ENCODE results near the gene RNLS.

The RNLS gene

DNA sequence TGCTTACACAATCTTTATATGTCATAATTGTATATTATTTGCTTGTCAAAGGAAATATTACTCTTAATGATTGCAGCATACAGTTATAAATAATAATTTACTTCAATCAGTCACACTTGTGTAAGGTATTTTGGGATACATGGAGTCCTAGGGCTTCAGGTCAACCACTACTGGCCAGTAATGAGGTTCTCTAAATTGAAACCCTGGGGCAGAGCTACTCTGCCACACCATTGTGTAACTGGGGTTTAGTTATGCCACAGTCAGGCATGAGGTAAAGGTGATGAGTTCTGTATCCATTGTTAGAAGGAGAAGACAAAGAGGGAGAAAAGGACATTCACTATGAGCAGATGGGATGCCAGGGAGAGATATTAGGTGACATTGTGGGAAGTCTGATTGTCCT is 117.4 kb downstream of the RNLS start:
- no peak for TF ChIP-seq ZFP3 (CRISPR knock-in tag; IDR thresholded peaks at IDR 0.05)
- no peak for TF ChIP-seq ZNF565 (CRISPR knock-in tag; conservative IDR thresholded peaks at IDR 0.05; ENCODE audit: low read depth)
- no peak for TF ChIP-seq OSR1 (CRISPR knock-in tag; IDR thresholded peaks at IDR 0.05)
- TF ChIP-seq, protein P1, sequence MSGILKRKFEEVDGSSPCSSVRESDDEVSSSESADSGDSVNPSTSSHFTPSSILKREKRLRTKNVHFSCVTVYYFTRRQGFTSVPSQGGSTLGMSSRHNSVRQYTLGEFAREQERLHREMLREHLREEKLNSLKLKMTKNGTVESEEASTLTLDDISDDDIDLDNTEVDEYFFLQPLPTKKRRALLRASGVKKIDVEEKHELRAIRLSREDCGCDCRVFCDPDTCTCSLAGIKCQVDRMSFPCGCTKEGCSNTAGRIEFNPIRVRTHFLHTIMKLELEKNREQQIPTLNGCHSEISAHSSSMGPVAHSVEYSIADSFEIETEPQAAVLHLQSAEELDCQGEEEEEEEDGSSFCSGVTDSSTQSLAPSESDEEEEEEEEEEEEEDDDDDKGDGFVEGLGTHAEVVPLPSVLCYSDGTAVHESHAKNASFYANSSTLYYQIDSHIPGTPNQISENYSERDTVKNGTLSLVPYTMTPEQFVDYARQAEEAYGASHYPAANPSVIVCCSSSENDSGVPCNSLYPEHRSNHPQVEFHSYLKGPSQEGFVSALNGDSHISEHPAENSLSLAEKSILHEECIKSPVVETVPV (CRISPR knock-in tag; IDR thresholded peaks at IDR 0.05): no peak
- TF ChIP-seq BACH2 (CRISPR knock-in tag; IDR thresholded peaks at IDR 0.05; ENCODE audit: borderline replicate concordance): no peak
- TF ChIP-seq CREB5 (CRISPR knock-in tag; IDR thresholded peaks at IDR 0.05; ENCODE audit: low read depth): no peak
- TF ChIP-seq ZNF70 (CRISPR knock-in tag; IDR thresholded peaks at IDR 0.05): no peak
- TF ChIP-seq CSDC2 (CRISPR knock-in tag; IDR thresholded peaks at IDR 0.05): no peak
- TF ChIP-seq ZNF8 (CRISPR knock-in tag; IDR thresholded peaks at IDR 0.05): no peak
- no peak for TF ChIP-seq ESRRG (CRISPR knock-in tag; IDR thresholded peaks at IDR 0.05)
- no peak for TF ChIP-seq ZFP30 (CRISPR knock-in tag; IDR thresholded peaks at IDR 0.05)
- TF ChIP-seq SNAI2 (CRISPR knock-in tag; IDR thresholded peaks at IDR 0.05): no peak
- no peak for ATAC-seq

DNA sequence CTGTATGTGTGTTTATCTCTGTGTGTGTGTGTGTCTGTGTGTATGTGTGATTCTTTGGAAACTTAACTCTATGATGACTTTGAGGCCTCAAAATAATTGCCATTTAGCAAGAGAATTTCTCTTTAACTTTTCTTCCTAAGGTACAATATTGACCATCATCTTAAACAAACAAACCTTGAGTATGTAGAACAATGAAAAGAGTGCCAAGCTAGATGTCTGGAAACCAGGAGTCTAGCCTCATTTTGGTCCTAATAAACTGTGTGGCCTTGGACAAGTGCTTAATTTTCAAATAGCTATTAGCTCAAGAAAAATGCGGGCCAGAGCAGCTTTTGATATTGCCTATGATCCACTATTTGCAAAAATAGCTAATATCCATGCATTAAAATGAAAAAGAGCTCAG is 119.3 kb downstream of the RNLS start:
- TF ChIP-seq TCF4 (CRISPR knock-in tag; IDR thresholded peaks at IDR 0.05; ENCODE audit: borderline replicate concordance): no peak
- no peak for TF ChIP-seq BACH2 (CRISPR knock-in tag; IDR thresholded peaks at IDR 0.05; ENCODE audit: borderline replicate concordance)
- no peak for TF ChIP-seq ZFP3 (CRISPR knock-in tag; IDR thresholded peaks at IDR 0.05)
- TF ChIP-seq ZFP30 (CRISPR knock-in tag; IDR thresholded peaks at IDR 0.05): no peak
- no peak for TF ChIP-seq TOX (CRISPR knock-in tag; IDR thresholded peaks at IDR 0.05; ENCODE audit: borderline replicate concordance)
- no peak for TF ChIP-seq ZNF565 (CRISPR knock-in tag; conservative IDR thresholded peaks at IDR 0.05; ENCODE audit: low read depth)
- TF ChIP-seq SNAI2 (CRISPR knock-in tag; IDR thresholded peaks at IDR 0.05): no peak
- no peak for TF ChIP-seq RARB (CRISPR knock-in tag; IDR thresholded peaks at IDR 0.05)
- TF ChIP-seq CREB5 (CRISPR knock-in tag; IDR thresholded peaks at IDR 0.05; ENCODE audit: low read depth): no peak
- no peak for TF ChIP-seq ZC3H10 (CRISPR knock-in tag; IDR thresholded peaks at IDR 0.05)
- no peak for TF ChIP-seq ARNTL (CRISPR knock-in tag; IDR thresholded peaks at IDR 0.05; ENCODE audit: borderline replicate concordance, low read depth)
- no peak for TF ChIP-seq PATZ1 (CRISPR knock-in tag; IDR thresholded peaks at IDR 0.05; ENCODE audit: borderline replicate concordance)
- TF ChIP-seq PPARA (CRISPR knock-in tag; IDR thresholded peaks at IDR 0.05; ENCODE audit: borderline replicate concordance): no peak
- TF ChIP-seq ZNF70 (CRISPR knock-in tag; IDR thresholded peaks at IDR 0.05): no peak
- TF ChIP-seq, protein P1 (CRISPR knock-in tag; IDR thresholded peaks at IDR 0.05): no peak
- no peak for TF ChIP-seq ISL1 (CRISPR knock-in tag; IDR thresholded peaks at IDR 0.05)
- no peak for TF ChIP-seq CSDC2 (CRISPR knock-in tag; IDR thresholded peaks at IDR 0.05)
- TF ChIP-seq, protein P2, sequence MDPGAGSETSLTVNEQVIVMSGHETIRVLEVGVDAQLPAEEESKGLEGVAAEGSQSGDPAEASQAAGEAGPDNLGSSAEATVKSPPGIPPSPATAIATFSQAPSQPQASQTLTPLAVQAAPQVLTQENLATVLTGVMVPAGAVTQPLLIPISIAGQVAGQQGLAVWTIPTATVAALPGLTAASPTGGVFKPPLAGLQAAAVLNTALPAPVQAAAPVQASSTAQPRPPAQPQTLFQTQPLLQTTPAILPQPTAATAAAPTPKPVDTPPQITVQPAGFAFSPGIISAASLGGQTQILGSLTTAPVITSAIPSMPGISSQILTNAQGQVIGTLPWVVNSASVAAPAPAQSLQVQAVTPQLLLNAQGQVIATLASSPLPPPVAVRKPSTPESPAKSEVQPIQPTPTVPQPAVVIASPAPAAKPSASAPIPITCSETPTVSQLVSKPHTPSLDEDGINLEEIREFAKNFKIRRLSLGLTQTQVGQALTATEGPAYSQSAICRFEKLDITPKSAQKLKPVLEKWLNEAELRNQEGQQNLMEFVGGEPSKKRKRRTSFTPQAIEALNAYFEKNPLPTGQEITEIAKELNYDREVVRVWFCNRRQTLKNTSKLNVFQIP (CRISPR knock-in tag; IDR thresholded peaks at IDR 0.05; ENCODE audit: borderline replicate concordance, low read depth): no peak
- ATAC-seq: no peak

DNA sequence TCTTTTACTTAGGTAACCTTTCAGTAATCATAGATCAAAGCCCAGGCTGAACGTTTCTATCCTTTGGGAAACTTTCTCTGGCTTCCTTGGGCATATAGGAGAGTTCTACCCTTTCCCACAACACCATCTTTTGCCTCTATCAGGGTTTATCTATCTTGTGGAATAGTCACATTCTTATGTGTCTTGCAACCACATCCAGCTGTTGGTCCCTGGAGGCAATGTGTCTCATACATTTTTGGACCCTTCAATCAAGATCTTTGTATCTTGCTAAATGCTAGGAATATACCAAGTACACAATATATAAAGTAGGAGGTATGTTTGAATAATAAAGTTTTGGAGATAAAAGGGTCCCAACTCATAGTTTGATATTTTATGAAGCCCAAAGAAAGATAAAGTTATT is 121.7 kb downstream of the RNLS start:
- no peak for ATAC-seq
- TF ChIP-seq ARNTL (CRISPR knock-in tag; IDR thresholded peaks at IDR 0.05; ENCODE audit: borderline replicate concordance, low read depth): no peak
- TF ChIP-seq TOX (CRISPR knock-in tag; IDR thresholded peaks at IDR 0.05; ENCODE audit: borderline replicate concordance): no peak
- TF ChIP-seq, protein P2 (CRISPR knock-in tag; IDR thresholded peaks at IDR 0.05; ENCODE audit: borderline replicate concordance, low read depth): no peak
- no peak for TF ChIP-seq CSDC2 (CRISPR knock-in tag; IDR thresholded peaks at IDR 0.05)
- TF ChIP-seq PATZ1 (CRISPR knock-in tag; IDR thresholded peaks at IDR 0.05; ENCODE audit: borderline replicate concordance): no peak
- no peak for TF ChIP-seq ZFP30 (CRISPR knock-in tag; IDR thresholded peaks at IDR 0.05)
- TF ChIP-seq ZNF70 (CRISPR knock-in tag; IDR thresholded peaks at IDR 0.05): no peak
- TF ChIP-seq ZFP3 (CRISPR knock-in tag; IDR thresholded peaks at IDR 0.05): no peak
- TF ChIP-seq, protein P1 (CRISPR knock-in tag; IDR thresholded peaks at IDR 0.05): no peak
- no peak for TF ChIP-seq ISL1 (CRISPR knock-in tag; IDR thresholded peaks at IDR 0.05)
- no peak for TF ChIP-seq ZC3H10 (CRISPR knock-in tag; IDR thresholded peaks at IDR 0.05)
- TF ChIP-seq SNAI2 (CRISPR knock-in tag; IDR thresholded peaks at IDR 0.05): no peak
- TF ChIP-seq RARB (CRISPR knock-in tag; IDR thresholded peaks at IDR 0.05): no peak

All from SK-N-SH treated with all-trans-retinoic acid at 6 μM for 48 hours (cell line).